IPS DF 19.7 (cell line): ENCODE data around the gene CHCHD6.

Experiments used
- DNase-seq: peaks from one replicate; pipeline ENCODE4 v3.0.0-alpha.2; 2013; ENCODE audit warnings: low read depth, low spot score

CHCHD6 gene

DNA sequence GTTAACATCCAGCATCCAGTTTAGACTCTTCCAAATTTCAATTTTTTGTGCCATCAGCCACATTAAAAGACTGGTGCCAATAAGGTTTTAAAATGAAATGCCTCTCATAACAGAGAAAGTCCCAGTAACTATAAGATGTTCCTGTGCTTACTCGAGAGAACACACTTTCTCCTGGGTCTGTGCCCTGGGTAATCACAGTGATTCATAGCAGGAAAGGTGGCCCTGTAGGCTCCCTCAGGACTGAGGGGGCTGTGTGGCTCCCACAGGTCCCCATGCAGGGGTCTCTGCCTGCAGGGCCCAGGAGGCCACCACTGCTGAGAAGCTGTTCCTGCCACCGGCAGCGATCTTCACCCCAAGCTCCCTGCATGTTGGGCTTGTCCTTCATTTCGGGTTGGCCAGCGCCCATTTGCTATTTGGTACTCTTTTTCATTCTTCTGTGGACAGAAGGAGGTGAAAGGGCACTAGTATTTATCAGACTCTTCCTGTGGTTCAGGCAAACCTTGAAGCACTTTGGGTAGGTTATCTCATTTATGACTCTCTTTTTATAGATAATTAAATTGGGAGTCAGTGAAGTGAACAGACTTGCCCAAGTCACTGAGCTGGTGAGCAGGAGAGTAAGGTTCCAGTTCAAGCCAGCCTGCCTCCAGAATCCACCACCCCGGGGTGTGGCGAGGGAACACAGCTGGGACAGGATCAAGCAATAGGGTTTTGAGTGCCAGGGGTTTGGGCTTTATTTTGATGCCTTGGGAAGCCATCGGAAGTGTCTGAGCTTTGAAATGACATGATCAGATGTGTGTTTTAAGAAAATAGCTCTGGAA, 234.7 kb downstream of the CHCHD6 start:
- no peak for DNase-seq

DNA sequence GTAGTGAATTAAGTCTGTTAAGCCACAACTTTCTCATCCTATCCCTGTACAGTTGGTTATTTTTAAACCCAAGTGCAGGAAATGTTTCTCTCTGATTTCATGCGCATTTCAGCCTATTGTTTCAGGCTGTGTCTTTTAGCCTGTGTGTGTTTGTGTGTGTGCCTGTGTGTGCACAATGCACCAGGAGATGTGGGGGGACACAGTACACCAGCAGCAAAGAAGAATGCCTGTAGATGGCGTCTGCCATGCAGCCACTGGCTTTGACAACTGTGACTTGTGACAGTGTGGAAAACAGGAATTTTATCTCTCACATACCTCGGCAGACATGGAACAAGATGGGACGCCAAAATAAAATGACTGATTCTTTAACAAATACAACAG, 235.3 kb downstream of the CHCHD6 start:
- DNase-seq = no peak

DNA sequence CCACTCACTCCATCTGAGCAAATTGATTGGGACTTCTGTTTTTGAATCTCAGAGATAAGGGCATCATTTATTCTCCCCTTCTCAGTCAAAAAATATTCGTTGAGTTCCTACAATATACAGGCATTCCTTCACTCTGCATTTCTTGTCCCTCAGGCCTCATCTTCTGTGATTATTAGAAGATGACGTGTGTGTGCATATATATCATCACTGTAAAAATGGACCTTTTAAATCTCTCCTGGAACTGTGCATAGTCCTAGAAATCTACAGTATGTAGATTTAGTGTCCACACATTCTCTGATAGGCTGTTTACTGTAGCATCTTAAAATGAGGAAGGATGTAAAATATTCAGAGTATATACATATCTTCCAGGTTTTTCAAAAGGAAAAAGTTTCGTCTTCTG, 235.7 kb downstream of the CHCHD6 start:
- DNase-seq = no peak

DNA sequence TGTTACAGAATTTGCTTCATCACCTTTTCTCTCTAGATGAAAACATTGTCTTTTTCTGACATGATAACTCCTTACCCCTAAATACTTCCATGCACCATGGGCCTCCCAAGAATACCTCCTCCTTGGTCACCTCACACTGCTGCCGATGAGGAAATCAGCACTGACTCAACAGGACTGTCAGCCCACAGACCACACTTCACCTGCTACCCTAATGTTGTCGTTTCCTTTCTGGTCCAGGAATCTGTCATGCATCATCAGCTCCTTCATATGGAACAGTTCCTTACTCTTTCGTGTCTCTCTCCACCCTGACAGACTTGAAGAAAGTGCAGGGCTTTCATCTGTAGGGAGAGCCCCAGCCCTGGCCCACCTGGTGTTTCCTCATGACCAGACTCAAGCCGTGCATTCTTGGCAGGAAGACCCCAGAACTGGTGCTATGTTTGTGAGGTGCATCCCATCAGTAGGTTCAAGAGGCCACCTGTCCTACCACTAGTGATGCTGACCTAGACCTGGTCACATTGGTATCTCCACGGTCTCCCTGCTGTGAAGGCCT, 237.8 kb downstream of the CHCHD6 start:
- no peak for DNase-seq

DNA sequence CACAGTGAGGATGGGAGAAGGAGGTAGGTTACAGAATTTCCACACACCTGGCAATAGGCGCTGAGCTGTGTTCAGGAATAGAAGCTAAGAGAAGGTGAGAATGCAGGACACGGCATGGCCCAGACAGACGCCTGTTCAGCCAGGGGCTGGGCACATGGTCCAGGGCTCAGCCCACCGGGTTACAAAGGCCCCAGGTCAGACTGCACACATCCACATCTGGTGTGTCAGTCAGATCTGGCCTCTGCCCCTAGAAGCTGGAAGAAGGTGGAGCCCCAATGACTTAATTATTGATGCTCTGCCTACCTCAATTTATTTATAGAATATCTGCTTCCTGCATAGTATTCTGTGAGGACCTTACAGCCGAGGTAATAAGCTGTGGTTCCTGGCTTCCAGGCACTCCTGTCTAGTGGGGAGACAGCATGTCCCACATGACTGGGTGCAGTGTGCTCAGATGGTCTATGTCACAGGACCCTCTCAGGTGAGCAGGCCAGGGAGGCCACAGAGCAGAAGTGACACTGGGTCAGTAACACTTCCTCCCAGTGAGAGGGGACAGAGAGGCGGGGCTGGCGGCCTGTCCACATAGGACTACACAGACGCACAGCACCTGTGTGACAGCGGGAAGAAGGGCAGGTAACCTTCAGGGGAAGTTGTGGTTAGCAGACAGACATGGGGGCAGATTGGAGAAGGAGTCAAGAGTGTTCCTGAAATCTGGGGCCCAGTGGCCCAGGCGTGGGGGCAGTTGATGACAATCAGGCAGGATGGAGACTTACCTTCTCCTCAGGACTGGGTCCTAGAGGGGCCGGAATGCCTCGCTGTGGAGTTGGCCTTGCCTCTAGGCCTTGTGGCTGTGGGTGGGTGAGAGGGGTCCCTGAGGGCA, 240.3 kb downstream of the CHCHD6 start:
- DNase-seq = no peak

DNA sequence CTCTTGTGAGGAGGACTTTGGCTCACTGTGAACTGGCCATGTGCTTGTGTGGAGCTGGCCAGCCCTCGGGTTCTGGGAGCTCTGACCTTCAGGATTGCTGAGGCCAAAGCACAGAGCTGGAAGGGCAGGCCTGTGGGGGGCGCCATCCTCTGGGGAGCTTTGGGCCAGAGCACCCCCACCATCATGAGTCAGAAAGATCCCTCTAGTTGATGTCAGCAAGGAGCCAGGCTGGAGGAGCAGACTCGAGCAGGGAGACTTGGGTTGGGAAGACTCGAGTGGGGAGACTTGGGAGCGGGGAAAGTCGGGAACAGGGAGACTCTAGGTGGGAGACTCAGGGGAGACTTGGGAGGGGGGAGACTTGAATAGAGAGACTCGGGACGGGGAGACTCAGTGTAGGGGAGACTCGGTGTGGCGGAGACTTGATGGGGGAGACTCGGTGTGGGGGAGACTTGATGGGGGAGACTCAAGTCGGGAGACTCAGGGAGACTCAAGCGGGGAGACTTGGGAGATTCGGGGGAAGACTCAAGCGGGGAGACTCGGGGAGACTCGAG, 241.2 kb downstream of the CHCHD6 start:
- DNase-seq = no peak

DNA sequence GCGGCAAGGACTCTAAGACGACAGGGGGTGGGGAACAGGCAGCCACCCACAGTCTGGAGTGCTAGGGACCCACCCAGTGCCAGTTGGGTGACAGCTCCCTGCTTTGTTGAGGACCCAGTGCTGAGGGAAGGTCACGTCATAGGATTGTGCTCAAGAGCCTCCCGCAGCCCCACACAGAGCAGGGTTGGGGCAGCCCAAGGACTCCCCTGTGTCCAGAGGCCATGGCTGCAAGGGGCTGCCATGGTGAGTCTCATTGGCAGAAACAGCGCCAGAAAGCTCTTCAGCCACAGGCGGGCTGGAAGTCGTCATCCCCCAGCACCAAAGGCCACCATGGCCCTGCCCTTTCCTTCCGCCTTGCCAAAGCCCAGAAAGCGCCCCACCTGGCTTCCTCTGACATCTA, 241.9 kb downstream of the CHCHD6 start:
- no peak for DNase-seq

DNA sequence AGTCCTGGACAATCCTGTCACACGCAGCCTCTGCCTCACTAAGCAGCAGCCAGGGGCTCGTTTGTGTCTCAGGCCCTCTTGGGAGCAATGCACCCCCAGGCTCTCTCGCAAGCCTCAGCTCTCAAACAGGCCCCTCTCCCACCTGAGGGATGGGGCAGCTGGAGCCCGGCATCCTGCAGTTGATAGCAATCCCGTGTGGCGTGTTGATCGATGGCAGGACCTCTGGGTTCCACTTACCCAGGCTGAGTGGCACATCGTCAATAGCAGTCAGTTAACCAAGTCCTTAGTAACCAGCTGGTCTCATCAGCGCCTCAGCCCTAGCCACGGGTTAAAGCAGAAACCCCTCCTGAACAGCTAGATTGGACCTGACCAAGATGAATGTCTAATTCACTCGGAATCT, 242.4 kb downstream of the CHCHD6 start:
- DNase-seq = no peak

DNA sequence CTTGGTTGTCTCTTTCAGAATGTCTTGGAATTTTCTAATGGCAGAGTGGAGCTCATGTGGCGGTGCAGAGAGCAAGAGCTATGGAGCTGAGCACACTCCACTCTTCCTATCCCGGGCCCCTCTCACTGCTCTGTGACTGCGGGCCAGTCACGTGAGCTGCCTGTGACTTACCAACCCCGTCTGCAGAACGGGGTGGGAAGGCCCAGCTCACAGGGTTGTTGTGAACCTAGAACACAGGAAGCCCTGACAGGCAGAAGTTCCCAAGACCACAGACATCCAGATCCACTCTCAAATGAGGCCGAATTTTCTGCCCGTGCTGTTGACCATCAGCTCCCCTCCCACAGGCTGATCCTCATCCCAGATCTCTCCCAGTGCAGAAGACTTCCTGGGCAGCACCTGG, 243.4 kb downstream of the CHCHD6 start:
- no peak for DNase-seq

DNA sequence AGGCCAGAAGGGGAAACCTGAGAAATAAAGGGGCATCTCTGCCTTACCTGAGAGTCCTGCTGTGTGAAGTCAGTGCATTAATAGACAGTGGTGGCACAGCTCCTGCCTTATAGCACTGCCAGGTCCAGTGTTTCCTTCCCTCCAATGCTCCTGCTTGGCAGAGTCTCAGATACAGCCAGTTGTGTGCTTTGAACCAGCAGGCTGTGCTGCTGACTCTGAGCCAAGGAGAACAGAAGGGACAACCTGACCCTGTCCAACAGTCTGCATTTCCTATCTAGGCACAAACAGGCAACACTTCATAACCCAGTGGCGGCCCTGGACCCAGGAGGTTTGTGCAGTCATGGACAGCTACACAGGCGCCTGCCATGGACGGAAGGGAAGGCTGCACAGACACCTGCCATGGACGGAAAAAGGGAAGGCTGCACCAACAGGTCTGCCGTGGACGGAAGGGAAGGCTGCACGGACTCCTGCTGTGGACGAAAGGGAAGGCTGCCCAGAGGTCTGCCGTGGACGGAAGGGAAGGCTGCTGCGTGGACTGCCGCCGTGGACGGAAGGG, 245.0 kb downstream of the CHCHD6 start:
- no peak for DNase-seq

DNA sequence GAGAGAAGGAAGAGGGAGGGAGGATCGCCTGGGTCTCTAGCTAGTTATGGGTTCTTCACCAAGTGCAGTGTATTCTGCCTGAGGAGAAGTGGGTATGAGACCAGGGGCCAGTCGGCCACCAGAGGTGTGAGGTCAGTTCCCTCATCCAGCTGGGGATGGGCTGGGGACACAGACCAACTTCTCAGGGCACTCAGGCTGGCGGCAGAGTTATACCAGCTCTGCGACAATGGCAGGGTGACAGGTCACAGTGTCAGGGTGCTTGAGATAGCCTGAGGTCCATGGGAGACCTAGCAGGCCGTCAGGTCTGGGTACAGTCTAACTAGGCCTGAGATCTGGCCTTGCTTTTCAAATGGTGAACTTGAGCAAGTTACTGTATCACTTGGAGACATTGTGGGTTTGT, 247.5 kb downstream of the CHCHD6 start:
- no peak for DNase-seq

DNA sequence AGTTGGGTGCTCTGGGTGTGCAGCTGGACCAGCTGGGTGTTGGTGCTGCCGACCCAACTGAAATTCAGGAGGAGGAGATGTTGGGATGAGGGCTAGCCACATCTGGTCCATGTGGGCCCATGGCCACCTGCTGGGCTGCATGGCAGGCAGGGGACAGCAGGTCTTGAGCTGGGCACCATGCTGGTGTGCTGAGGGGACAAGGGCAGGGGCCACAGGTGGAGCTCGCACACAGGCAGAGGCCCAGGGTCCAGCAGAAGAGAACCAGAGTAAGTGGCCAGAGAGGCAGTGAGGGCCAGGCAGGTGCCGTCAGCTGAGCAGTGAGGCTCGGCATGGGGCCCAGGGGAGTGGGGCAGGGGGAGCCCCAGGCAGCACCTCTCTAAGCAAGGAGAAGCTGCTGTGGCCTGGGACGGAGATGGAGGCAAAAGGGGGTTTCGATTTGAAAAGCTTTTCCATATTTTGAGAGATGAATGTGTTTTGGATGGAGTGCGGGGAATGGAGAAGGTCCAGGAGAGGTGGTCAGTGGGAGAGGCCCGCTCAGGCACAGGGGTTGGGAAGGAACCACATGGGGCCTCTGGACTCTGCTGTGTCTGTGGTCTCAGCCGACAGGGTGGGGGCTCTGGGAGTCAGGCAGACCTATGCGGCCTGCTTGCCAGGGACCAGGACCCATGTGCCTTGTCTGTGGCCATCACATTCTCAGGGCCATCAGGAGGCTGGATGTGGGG, 248.4 kb downstream of the CHCHD6 start:
- no peak for DNase-seq

DNA sequence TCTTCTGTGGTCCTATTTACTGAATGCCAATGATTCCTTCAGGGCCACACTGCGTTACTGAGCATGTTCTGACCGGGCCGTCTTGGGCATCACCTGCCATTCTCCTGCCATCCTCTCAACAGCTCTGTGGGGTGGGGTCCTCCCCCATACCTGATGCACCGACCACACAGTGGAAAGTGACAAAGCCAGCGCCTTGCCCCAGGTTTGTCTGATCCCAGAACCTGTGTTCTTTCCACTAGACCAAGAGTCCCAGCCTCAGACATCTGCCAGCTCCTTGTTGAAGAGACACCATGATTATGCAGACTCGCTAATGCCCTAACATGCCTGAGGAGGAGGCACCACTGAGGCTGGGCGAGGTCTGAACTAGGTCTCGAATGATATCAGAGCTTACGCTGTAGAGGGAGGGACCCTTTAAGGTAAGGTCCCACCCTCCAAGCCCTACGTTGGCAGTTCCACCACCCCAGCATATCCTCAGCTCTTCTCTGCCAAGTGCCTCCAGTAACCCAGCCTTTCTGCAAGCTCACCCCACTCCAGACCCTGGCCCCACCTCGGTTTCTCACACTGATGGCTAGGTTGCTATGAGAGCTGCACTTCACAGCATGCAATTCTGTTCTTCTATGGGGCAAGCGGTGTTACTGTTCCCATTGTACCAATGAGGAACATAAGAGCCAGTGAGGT, 249.1 kb downstream of the CHCHD6 start:
- no peak for DNase-seq

DNA sequence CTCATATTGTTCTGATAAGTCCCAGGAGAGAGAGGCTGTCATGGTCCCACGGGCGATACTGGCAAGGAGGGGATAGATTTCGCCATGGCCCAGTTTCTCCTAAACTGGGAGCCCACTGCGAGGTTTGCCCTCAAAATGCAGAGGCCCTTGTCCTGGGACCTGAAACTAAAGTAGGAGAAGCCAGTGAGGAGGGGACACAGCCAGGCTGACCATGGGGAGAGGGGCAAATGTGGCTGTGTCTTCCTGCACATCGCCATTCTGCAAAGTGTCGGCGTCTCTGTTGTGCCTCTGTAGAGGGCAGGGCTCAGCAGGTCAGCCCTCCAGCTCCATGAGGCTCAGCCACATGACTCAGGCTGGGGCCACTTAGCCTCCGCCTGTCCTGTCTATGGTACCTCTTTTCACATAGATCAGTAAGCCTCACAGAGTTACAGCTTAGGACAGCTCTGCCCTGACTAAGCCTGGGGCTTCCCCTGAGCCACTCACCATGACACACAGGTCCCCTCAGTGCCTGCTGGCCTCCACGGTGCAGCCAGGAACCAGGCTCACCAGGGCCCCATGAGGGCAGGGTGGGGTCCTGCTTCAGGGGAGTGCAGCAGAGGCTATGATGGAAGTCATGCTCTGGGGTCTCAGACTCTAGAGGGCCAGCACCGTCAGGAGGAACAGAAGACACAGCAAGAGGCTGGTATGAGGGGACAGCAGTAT, 250.3 kb downstream of the CHCHD6 start:
- no peak for DNase-seq

DNA sequence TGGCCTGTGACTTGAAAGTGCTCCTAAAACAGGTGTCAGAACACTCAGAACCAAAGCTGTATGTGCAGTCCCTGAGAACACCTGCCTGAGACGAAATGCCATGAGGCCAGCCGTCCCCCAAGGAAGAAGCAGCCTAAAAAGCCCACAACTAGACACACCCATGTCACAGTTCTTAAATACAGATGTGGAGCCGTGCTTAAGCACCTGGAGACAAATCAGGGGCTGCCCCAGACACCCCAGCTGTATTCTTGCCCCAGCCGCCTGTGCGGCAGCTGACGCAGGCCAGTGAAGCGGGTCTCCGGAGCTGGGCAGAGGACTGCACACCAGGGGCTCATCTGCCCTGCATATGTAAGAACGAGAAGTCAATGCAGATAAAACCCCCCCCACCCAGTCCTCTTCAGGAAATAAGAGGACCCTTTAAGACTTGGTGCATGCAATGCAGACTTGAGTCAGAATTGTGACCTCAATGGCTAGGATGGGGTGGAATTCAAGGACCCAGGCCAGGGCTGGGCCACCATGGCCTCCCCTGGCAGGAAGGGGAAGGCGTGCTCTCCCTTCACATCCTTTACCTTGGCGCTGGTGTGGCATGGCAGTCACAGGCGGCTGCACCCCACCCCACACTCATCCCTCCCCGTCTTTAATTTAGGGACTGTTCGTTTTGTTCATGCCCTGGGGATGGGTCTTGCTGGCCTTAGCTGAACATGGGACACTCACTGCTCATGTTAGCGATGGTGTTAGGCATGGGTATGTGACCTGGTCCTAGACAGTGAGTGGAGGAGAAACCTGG, 251.2 kb downstream of the CHCHD6 start:
- no peak for DNase-seq

DNA sequence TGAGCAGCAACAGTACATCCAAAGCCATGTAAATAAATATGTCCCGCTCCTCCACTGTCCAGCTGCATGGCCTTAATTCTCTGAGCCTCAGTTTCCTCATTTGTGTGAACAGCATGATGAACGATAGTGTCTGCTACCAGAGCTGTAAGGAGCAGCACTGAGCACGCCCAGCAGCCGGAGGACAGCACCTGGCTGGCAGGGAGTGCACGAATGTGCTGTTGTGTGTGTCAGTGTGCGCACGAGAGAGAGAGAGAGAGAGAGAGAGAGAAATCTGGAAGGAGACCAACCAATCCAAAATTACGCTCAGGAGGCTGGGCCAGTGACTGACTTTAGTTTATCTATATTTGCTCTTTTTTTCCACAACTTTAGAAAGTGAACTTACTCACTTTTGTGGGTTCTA, 252.3 kb downstream of the CHCHD6 start:
- DNase-seq = no peak

DNA sequence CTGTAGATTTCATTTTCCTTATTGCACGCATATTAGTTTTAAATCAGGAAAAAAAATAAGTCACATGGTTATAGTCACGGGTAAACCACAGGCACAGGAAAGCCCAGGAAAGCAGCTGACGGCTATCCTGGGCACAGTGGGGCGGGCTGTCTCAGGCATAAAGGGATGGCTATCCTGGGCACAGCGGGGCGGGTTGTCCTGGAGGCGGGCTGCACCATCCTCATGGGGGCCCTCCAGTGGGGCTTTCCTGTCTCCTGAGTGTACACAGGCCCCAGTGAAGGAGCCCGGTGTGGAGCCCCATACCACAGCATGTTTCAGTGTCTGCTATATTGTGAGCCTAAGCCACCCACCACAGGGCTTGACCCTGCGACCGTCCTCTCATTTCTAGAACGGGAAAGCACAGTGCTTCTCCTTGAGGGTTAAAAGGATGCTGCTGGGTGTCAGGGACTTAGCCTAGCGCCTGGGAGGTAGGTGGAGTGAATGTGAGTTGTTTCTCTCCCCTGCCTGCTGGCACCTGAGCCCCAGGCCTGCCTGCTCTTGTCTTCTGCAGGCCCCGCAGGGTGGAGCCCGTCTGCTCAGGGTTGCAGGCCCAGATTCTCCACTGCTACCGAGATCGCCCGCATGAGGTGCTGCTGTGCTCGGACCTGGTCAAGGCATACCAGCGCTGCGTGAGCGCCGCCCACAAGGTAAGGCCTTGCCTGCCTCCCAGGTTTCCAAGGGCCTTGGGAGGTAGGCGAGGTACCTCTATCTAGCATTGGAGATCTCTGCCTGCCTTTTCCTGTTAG, 253.0 kb downstream of the CHCHD6 start:
- DNase-seq = no peak

DNA sequence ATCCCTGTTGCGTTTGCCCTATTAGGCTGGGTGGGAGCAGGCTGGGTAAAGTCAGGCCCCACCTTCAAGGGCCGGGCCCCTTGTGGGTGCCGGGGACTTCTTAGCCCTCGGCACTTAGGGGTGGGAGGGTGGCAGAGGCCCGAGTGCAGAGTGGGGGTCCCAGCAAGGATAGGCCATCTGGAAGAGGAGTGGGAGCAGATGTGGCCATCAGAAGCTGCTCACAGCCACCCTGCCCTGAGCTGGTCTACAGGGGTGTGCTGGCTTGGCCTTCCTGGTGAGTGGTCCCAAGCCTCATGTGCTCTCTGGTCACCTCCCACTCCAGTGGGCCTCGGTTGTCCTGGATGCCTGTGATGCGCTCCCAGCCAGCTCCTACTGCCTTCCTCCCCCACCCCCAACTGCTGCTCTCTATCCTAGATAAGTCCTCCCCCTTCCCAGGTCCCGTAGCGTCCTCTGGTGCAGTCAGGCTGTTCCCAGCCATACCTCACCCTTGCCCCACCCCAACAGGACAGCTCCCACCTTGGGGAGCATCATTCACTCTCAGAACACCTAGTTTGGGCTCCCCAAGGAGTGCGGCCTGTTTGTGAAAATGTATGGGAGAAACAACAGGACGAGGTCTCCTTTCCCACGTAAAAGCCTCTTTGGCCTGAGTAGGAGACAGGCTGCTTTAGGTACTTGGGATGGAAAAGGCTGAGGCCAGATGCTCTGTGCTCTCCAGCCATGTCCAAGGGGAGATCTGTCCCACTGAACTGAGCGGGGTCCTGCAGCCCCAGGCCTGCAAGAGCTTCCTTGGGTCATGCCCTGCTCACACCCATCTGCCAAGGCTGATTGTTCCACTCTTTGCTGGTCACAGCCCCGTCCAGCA, 254.0 kb downstream of the CHCHD6 start:
- DNase-seq = no peak
